B cell (primary cell): ENCODE results near the gene COX20. TPM values are rescaled to one million over a fixed set of nuclear protein-coding genes. Genes with fewer than 3 reads are reported as not detected.

ENCODE experiments used
- ATAC-seq: fragments of 200-7000 bp; cut with Tn5 transposase; one replicate; pipeline ENCODE4 v1.10.0; 2021; ENCODE audit warnings: low read depth, mild to moderate bottlenecking, moderate number of reproducible peaks, moderate library complexity
- CTCF ChIA-PET: fragments of 350-600 bp; sonication (Branson Sonifier 250); formaldehyde crosslinking; loops from one replicate; lab custom pipeline; 2021; ENCODE audit warnings: antibody characterized with exemption, inconsistent platforms; lab: Charles Lee
- POLR2A ChIA-PET: fragments of 350-600 bp; sonication (Branson Sonifier 250); formaldehyde crosslinking; loops from one replicate; lab custom pipeline; 2021; ENCODE audit warnings: antibody characterized with exemption; lab: Charles Lee
- DNase-seq: peaks from one replicate; pipeline ENCODE4 v3.0.0; 2013
- H2AFZ ChIP-seq: 2 replicates; pipeline ENCODE4 v1.6.1; 2012; ENCODE audit warnings: mild to moderate bottlenecking, low read depth, low read length; ENCODE audit not compliant: insufficient read depth, poor library complexity, severe bottlenecking
- H3K27ac ChIP-seq, 2 donors: 1 replicate in 1 of 2; 2 replicates in 1 of 2; pipeline ENCODE4 v1.5.1; 2012 to 2013; ENCODE audit warnings: low read length in 2 of 2, mild to moderate bottlenecking in 2 of 2, moderate library complexity in 1 of 2
- H3K27me3 ChIP-seq, 4 experiments: fragments of 200-600 bp in 1 of 4; sonication (generic) in 1 of 4; replicated peaks in 1 of 4; 1 replicate in 2 of 4; 2 replicates in 2 of 4; pipeline versions ENCODE4 v1.6.1 to v1.7.0; 2013 to 2016; ENCODE audit warnings: low read length in 3 of 4, mild to moderate bottlenecking in 2 of 4, mixed read lengths in 1 of 4, moderate library complexity in 1 of 4; ENCODE audit not compliant: insufficient read depth in 4 of 4, control insufficient read depth in 3 of 4; ENCODE audit errors: control extremely low read depth in 1 of 4
- H3K36me3 ChIP-seq, 2 experiments: replicated peaks in 1 of 2; 1 replicate in 1 of 2; 2 replicates in 1 of 2; pipeline versions ENCODE4 v1.6.1 to v1.7.1; 2013; ENCODE audit warnings: low read length in 1 of 2; ENCODE audit not compliant: insufficient read depth in 2 of 2, control insufficient read depth in 1 of 2; ENCODE audit errors: control extremely low read depth in 1 of 2, extremely low read depth in 1 of 2
- H3K4me1 ChIP-seq, 2 donors: fragments of 200-600 bp in 1 of 2; sonication (generic) in 1 of 2; 1 replicate in 1 of 2; 2 replicates in 1 of 2; pipeline versions ENCODE4 v1.5.1 to v1.6.1; 2013 to 2017; ENCODE audit warnings: low read length in 2 of 2; ENCODE audit not compliant: control insufficient read depth in 2 of 2, insufficient read depth in 2 of 2
- H3K4me2 ChIP-seq: replicated peaks from 2 replicates; pipeline ENCODE3; 2012; ENCODE audit warnings: mild to moderate bottlenecking, low read depth, low read length; ENCODE audit not compliant: poor library complexity, severe bottlenecking
- H3K4me3 ChIP-seq, 5 experiments: fragments of 200-600 bp in 1 of 5; sonication (generic) in 1 of 5; 1 replicate in 3 of 5; 2 replicates in 2 of 5; pipeline versions ENCODE4 v1.5.1 to v1.7.0; 2011 to 2016; ENCODE audit warnings: low read length in 4 of 5, mild to moderate bottlenecking in 4 of 5, low read depth in 2 of 5, control low read depth in 1 of 5, moderate library complexity in 1 of 5; ENCODE audit not compliant: insufficient read depth in 1 of 5; ENCODE audit errors: control extremely low read depth in 1 of 5, extremely low read depth in 1 of 5
- H3K79me2 ChIP-seq: fragments of 200-600 bp; sonication (generic); one replicate; pipeline ENCODE4 v1.6.0; 2016; ENCODE audit warnings: low read length; ENCODE audit not compliant: control insufficient read depth, insufficient read depth
- H3K9ac ChIP-seq: fragments of 200-600 bp; sonication (generic); 2 replicates; pipeline ENCODE4 v1.6.1; 2017; ENCODE audit warnings: mild to moderate bottlenecking, low read length, moderate library complexity
- H3K9me3 ChIP-seq, 3 donors: one replicate each; pipeline versions ENCODE4 v1.6.1 to v1.7.1; 2013; ENCODE audit warnings: low read length in 2 of 3; ENCODE audit not compliant: control insufficient read depth in 2 of 3, insufficient read depth in 1 of 3; ENCODE audit errors: control extremely low read depth in 1 of 3
- H4K20me1 ChIP-seq: 2 replicates; pipeline ENCODE4 v1.6.0; 2012; ENCODE audit warnings: mild to moderate bottlenecking, low read length; ENCODE audit not compliant: insufficient read depth, control insufficient read depth, poor library complexity, severe bottlenecking
- H3K27ac Mint-ChIP-seq: one replicate; pipeline ENCODE4 v1.8.0; 2021; ENCODE audit warnings: mixed read lengths
- H3K27me3 Mint-ChIP-seq: one replicate; pipeline ENCODE4 v1.8.0; 2021; ENCODE audit warnings: mixed read lengths
- H3K4me1 Mint-ChIP-seq: one replicate; pipeline ENCODE4 v1.8.0; 2021; ENCODE audit warnings: mixed read lengths
- H3K4me3 Mint-ChIP-seq: one replicate; pipeline ENCODE4 v1.8.0; 2021; ENCODE audit warnings: mixed read lengths
- H3K9me3 Mint-ChIP-seq: one replicate; pipeline ENCODE4 v1.8.0; 2022; ENCODE audit warnings: mixed read lengths; ENCODE audit not compliant: insufficient read depth
- EZH2 ChIP-seq: IDR thresholded peaks from 2 replicates; pipeline ENCODE4 v1.6.1; 2012; ENCODE audit warnings: borderline replicate concordance, low read depth, mild to moderate bottlenecking, moderate library complexity, low read length; ENCODE audit not compliant: insufficient read depth, poor library complexity, severe bottlenecking
- WGBS: methylation state at CpG from one replicate; pipeline ENCODE4 v1.1.5; 2013; ENCODE audit warnings: missing lambda C conversion rate; ENCODE audit not compliant: insufficient coverage; 5-methylcytosine and 5-hydroxymethylcytosine counted together
- intact Hi-C: fragments of 100-400 bp; cut with micrococcal nuclease; formaldehyde crosslinking; loops from one replicate; pipeline ENCODE4 v1.10.0; 2022
- polyA plus RNA-seq: library from polyadenylated mRNA; depleted of rRNA; stranded (reverse); fragments of >200 nt; gene quantifications from 2 replicates; pipeline ENCODE4 v1.2.3, GENCODE V29; 2012
- total RNA-seq, 2 donors: library from RNA; stranded (reverse); fragments of 120-200 nt in 1 of 2; gene quantifications; 1 replicate in 1 of 2; 2 replicates in 1 of 2; pipeline versions ENCODE4 v1.2.3 to v1.2.4, GENCODE V29; 2013 to 2022
- TF ChIP-seq, protein P1 (sequence below): fragments of 200-600 bp; IDR thresholded peaks from one replicate; pipeline ENCODE4 v1.8.0; 2022; ENCODE audit warnings: antibody characterized with exemption, mild to moderate bottlenecking

COX20 gene
- total and polyA plus RNA-seq, 2 donors (not counting 1 experiment from before 2014, with no cell fraction given): 24.7 to 35.7 TPM

DNA sequence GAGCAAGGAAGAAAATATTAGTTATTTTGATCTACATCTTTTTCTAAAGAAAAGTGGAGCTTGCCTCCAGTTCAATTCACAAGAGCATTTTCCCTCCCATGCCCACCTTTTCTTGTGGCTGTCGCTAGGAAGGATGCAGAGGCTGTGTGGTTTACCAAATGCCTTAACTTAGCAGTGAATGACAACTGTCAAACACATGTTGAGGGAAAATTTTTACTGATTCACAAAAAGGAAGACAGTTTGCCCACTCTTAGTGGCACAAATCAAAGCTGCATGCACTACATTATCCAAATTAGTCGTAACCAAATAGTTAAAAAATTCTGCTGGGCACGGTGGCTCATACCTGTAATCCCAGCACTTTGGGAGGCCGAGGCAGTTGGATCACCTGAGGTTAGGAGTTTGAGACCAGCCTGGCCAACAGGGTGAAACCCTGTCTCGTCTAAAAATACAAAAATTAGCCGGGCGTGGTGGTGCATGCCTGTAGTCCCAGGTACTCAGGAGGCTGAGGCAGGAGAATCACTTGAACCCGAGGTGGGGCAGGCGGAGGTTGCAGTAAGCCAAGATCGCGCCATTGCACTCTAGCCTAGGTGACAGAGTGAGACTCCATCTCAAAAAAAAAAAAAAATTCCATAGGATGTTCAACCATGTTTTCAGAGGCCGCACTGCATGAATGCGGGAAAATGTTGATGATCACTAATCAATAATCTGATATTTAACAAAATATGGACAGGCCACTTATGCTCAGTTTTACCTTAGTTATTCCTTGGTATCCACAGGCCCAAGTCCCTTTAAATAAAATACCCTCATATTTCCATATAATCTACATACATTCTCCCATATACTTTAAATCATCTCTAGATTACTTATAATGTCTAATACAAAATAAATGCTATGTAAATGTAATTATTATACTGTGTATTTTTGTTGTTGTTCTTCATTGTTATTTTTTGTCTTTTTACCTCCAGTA is 9.0 kb downstream of the COX20 start:
- Mint-ChIP-seq H3K9me3 (no peaks in the 10 kb centered on the region), H3K4me3 (no peak overlapping the region), H3K4me1 (peaks cover 16% of the 10 kb centered on the region), H3K27ac (no peak overlapping the region), H3K27me3 (no peaks in the 10 kb centered on the region)
- intact Hi-C loops: no loop called here
- Histone ChIP-seq H3K9ac (no peak overlapping the region), H3K9me3 (no peaks in the 10 kb centered on the region), H2AFZ (no peak overlapping the region), H3K4me1 (peaks cover 0 to 2% of the 10 kb centered on the region in 2 donors), H3K27me3 (no peaks in the 10 kb centered on the region), H4K20me1 (no peaks in the 10 kb centered on the region), H3K79me2 (peaks cover 41% of the 10 kb centered on the region), H3K4me3 (no peak overlapping the region), H3K4me2 (no peak overlapping the region), H3K36me3 (peaks cover 15 to 74% of the 10 kb centered on the region in 2 experiments), H3K27ac (no peak overlapping the region)
- ChIA-PET POLR2A (no interaction called here), CTCF (interaction anchor here (1.2 to 3.3 kb wide), 5 partner anchors 9 to 199 kb away, joined by 4 to 21 read pairs (median 5); partner anchors contain the start of gene COX20)
- TF ChIP-seq, protein P1, sequence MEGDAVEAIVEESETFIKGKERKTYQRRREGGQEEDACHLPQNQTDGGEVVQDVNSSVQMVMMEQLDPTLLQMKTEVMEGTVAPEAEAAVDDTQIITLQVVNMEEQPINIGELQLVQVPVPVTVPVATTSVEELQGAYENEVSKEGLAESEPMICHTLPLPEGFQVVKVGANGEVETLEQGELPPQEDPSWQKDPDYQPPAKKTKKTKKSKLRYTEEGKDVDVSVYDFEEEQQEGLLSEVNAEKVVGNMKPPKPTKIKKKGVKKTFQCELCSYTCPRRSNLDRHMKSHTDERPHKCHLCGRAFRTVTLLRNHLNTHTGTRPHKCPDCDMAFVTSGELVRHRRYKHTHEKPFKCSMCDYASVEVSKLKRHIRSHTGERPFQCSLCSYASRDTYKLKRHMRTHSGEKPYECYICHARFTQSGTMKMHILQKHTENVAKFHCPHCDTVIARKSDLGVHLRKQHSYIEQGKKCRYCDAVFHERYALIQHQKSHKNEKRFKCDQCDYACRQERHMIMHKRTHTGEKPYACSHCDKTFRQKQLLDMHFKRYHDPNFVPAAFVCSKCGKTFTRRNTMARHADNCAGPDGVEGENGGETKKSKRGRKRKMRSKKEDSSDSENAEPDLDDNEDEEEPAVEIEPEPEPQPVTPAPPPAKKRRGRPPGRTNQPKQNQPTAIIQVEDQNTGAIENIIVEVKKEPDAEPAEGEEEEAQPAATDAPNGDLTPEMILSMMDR: no peak
- no peak for TF ChIP-seq EZH2
- ATAC-seq (no peak), DNase-seq (no peak)
- WGBS: 87% methylated on average over 6 of the region's 13 CpGs

DNA sequence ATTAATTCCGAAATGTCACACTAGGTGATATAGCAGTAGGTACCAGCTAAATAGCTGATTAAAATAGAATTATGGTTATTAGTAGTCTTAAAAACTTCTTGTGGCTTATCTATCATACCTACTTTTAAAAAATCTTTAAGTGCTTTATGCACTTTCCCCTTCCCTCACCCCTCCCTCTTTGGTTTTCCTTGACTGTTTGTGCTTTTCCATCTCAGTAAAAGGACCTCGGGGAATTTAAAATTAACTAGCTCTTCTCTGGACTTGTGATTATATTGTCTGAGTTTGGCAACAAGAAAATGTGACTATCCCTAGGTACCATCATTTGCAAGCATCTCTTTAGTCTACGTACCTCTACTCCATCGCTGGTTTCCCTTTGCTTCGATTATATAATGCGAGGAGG is 11.2 kb downstream of the COX20 start:
- Histone ChIP-seq H3K9me3 (no peaks in the 10 kb centered on the region), H3K27me3 (no peaks in the 10 kb centered on the region), H3K4me3 (no peak overlapping the region), H2AFZ (no peak overlapping the region), H3K36me3 (peaks cover 20 to 72% of the 10 kb centered on the region in 2 experiments), H3K4me2 (no peak overlapping the region), H3K4me1 (no peaks in the 10 kb centered on the region), H4K20me1 (no peaks in the 10 kb centered on the region), H3K79me2 (peaks cover 42% of the 10 kb centered on the region), H3K9ac (no peak overlapping the region), H3K27ac (no peak overlapping the region)
- no CpG with 5 or more reads among the region's 6 CpGs for WGBS
- TF ChIP-seq EZH2: no peak
- TF ChIP-seq, protein P1: no peak
- POLR2A ChIA-PET: interaction anchor here (1.2 kb wide), 1 partner anchor 11 kb away, joined by 3 read pairs; the partner anchor contains the start of gene COX20
- peaks cover 4% of the 10 kb centered on the region for H3K4me1 Mint-ChIP-seq
- CTCF ChIA-PET: interaction anchor here (1.6 to 2.3 kb wide), 2 partner anchors 11 to 196 kb away, joined by 6 to 9 read pairs; no protein-coding TSS in a partner anchor
- DNase-seq (no peak), ATAC-seq (no peak)
- intact Hi-C loops: no loop called here
- H3K27ac Mint-ChIP-seq: no peak overlapping the region
- no peak overlapping the region for H3K4me3 Mint-ChIP-seq
- no peaks in the 10 kb centered on the region for H3K27me3 Mint-ChIP-seq
- no peaks in the 10 kb centered on the region for H3K9me3 Mint-ChIP-seq
